Osteoblast (primary cell): ENCODE data around the gene CPHXL2. TPM values are rescaled to one million over a fixed set of nuclear protein-coding genes. Genes with fewer than 3 reads are reported as not detected.

Experiments
- DNase-seq: peaks from one replicate; pipeline ENCODE4 v3.0.0; 2011; ENCODE audit warnings: low spot score, mixed read lengths; ENCODE audit not compliant: insufficient read length; ENCODE audit errors: missing footprints
- H2AFZ ChIP-seq: 2 replicates; pipeline ENCODE4 v1.6.0; 2011; ENCODE audit warnings: mild to moderate bottlenecking, low read length
- H3K27ac ChIP-seq: 2 replicates; pipeline ENCODE4 v1.5.1; 2011; ENCODE audit warnings: mild to moderate bottlenecking, low read depth, low read length, moderate library complexity
- H3K27me3 ChIP-seq: 2 replicates; pipeline ENCODE4 v1.6.0; 2012; ENCODE audit warnings: mild to moderate bottlenecking, control low read depth, inconsistent platforms, low read length, moderate library complexity; ENCODE audit not compliant: insufficient read depth
- H3K36me3 ChIP-seq: 2 replicates; pipeline ENCODE4 v1.5.1; 2011; ENCODE audit warnings: mild to moderate bottlenecking, low read length, control low read depth, moderate library complexity; ENCODE audit not compliant: insufficient read depth
- H3K4me1 ChIP-seq: 2 replicates; pipeline ENCODE4 v1.5.1; 2011; ENCODE audit warnings: mild to moderate bottlenecking, low read length, control low read depth, moderate library complexity; ENCODE audit not compliant: insufficient read depth
- H3K4me2 ChIP-seq: 2 replicates; pipeline ENCODE4 v1.6.0; 2011; ENCODE audit warnings: mild to moderate bottlenecking, low read length; ENCODE audit not compliant: insufficient read depth
- H3K4me3 ChIP-seq: fragments of 200-600 bp; sonication (generic); 3 replicates; pipeline ENCODE4 v1.5.1; 2012; ENCODE audit warnings: mild to moderate bottlenecking, low read length, inconsistent platforms; ENCODE audit not compliant: insufficient read depth
- H3K79me2 ChIP-seq: 2 replicates; pipeline ENCODE4 v1.6.0; 2012; ENCODE audit warnings: mild to moderate bottlenecking, low read length, control low read depth, inconsistent platforms; ENCODE audit not compliant: insufficient read depth
- H3K9me3 ChIP-seq: 2 replicates; pipeline ENCODE4 v1.5.1; 2011; ENCODE audit warnings: low read depth, low read length, control low read depth
- H4K20me1 ChIP-seq: 2 replicates; pipeline ENCODE4 v1.6.0; 2012; ENCODE audit warnings: mild to moderate bottlenecking, low read length, control low read depth; ENCODE audit not compliant: insufficient read depth
- CTCF ChIP-seq: IDR thresholded peaks from 2 replicates; pipeline ENCODE4 v1.5.1; 2011; ENCODE audit warnings: mild to moderate bottlenecking, low read depth, low read length, moderate library complexity; ENCODE audit errors: extremely low read depth
- total RNA-seq: library from RNA; depleted of rRNA; stranded (reverse); fragments of >200 nt; gene quantifications from 2 replicates; pipeline ENCODE4 v1.2.3, GENCODE V29; 2012

Gene CPHXL2
- total RNA-seq, 1 donor, result not detected

- Histone ChIP-seq H3K4me1 (peaks cover 28% of the 10 kb centered on the region), H3K27me3 (no peaks in the 10 kb centered on the region), H3K27ac (peak overlapping the region; percentile 91), H3K4me2 (peak overlapping the region; percentile 93), H3K36me3 (peaks cover 25% of the 10 kb centered on the region), H3K79me2 (peaks cover 94% of the 10 kb centered on the region), H4K20me1 (peaks cover 44% of the 10 kb centered on the region), H3K9me3 (no peaks in the 10 kb centered on the region), H2AFZ (peak overlapping the region; percentile 96), H3K4me3 (peak overlapping the region; percentile 89)
- TF ChIP-seq CTCF, result no peak
- peak; percentile 49 for DNase-seq
These were observed 29.7 kb downstream of the CPHXL2 start for GRCh38 chr16:75647112-75647491.

- TF ChIP-seq CTCF, result no peak
These were observed 32.4 kb downstream of the CPHXL2 start for GRCh38 chr16:75644240-75645012.

GRCh38 chr16:75640598-75640997 is 36.2 kb downstream of the CPHXL2 start:
- Histone ChIP-seq H3K27me3 (no peaks in the 10 kb centered on the region), H3K79me2 (peaks cover 53% of the 10 kb centered on the region), H3K4me3 (no peak overlapping the region), H4K20me1 (peaks cover 7% of the 10 kb centered on the region), H3K36me3 (peaks cover 77% of the 10 kb centered on the region), H3K27ac (no peak overlapping the region), H3K9me3 (no peaks in the 10 kb centered on the region), H3K4me2 (no peak overlapping the region), H3K4me1 (no peaks in the 10 kb centered on the region), H2AFZ (no peak overlapping the region)
- TF ChIP-seq CTCF, result no peak
- no peak for DNase-seq

More at GRCh38 chr16:75644240-75645012, 32.4 kb downstream of the CPHXL2 start:
- H4K20me1 ChIP-seq, result peaks cover 17% of the 10 kb centered on the region
- H3K27me3 ChIP-seq, result no peaks in the 10 kb centered on the region
- no peak overlapping the region for H3K4me2 ChIP-seq
- H3K4me1 ChIP-seq, result peaks cover 10% of the 10 kb centered on the region
- H3K36me3 ChIP-seq, result peaks cover 48% of the 10 kb centered on the region
- peaks cover 82% of the 10 kb centered on the region for H3K79me2 ChIP-seq
- H3K4me3 ChIP-seq, result no peak overlapping the region
- H2AFZ ChIP-seq, result no peak overlapping the region
- H3K9me3 ChIP-seq, result no peaks in the 10 kb centered on the region
- H3K27ac ChIP-seq, result no peak overlapping the region
- DNase-seq, result peak; percentile 17

GRCh38 chr16:75635036-75635435 is 41.8 kb downstream of the CPHXL2 start:
- Histone ChIP-seq H3K79me2 (peaks cover 7% of the 10 kb centered on the region), H2AFZ (no peak overlapping the region), H3K9me3 (no peaks in the 10 kb centered on the region), H3K27ac (no peak overlapping the region), H3K4me2 (no peak overlapping the region), H3K4me3 (no peak overlapping the region), H3K36me3 (peaks cover 90% of the 10 kb centered on the region), H4K20me1 (no peaks in the 10 kb centered on the region), H3K27me3 (no peaks in the 10 kb centered on the region), H3K4me1 (no peaks in the 10 kb centered on the region)
- DNase-seq, result no peak
- TF ChIP-seq CTCF, result no peak
